ENCODE results near the gene NRK. TPM values are rescaled to one million over a fixed set of nuclear protein-coding genes. Genes with fewer than 3 reads are reported as not detected.
"Not testable (repeated sequence)": the region's sequence is repeated elsewhere in the genome, so short reads cannot be mapped to it uniquely, and the experiment has no call there.

The NRK gene
- total RNA-seq, 1 donor from 2014 or later: 0.26 TPM

GRCh38 chrX:105829011-105829410 is 6.7 kb downstream of the NRK start:
- H3K4me3 Mint-ChIP-seq: no peak overlapping the region
- H3K9me3 Mint-ChIP-seq: peaks cover 4% of the 10 kb centered on the region
- H3K27ac Mint-ChIP-seq (ENCODE audit: unreplicated experiment): no peak overlapping the region
- no peaks in the 10 kb centered on the region for H3K36me3 Mint-ChIP-seq (ENCODE audit: low read depth)
- DNase-seq (ENCODE audit: low read depth, low spot score): no peak
- H3K4me1 Mint-ChIP-seq: no peaks in the 10 kb centered on the region
- no peak for TF ChIP-seq CTCF (conservative IDR thresholded peaks at IDR 0.05)
- H3K27me3 Mint-ChIP-seq (ENCODE audit: low read depth): peaks cover 9% of the 10 kb centered on the region

GRCh38 chrX:105837232-105837631 is 14.9 kb downstream of the NRK start:
- H3K27ac Mint-ChIP-seq (ENCODE audit: unreplicated experiment): no peak overlapping the region
- TF ChIP-seq CTCF (conservative IDR thresholded peaks at IDR 0.05): no peak
- H3K36me3 Mint-ChIP-seq (ENCODE audit: low read depth): no peaks in the 10 kb centered on the region
- H3K4me1 Mint-ChIP-seq: no peaks in the 10 kb centered on the region
- no peaks in the 10 kb centered on the region for H3K9me3 Mint-ChIP-seq
- DNase-seq (ENCODE audit: low read depth, low spot score): no peak
- no peaks in the 10 kb centered on the region for H3K27me3 Mint-ChIP-seq (ENCODE audit: low read depth)
- H3K4me3 Mint-ChIP-seq: no peak overlapping the region

GRCh38 chrX:105845631-105846030 is 23.3 kb downstream of the NRK start:
- H3K36me3 Mint-ChIP-seq (ENCODE audit: low read depth): no peaks in the 10 kb centered on the region
- no peak overlapping the region for H3K4me3 Mint-ChIP-seq
- DNase-seq (ENCODE audit: low read depth, low spot score): no peak
- H3K27ac Mint-ChIP-seq (ENCODE audit: unreplicated experiment): no peak overlapping the region
- H3K4me1 Mint-ChIP-seq: no peaks in the 10 kb centered on the region
- no peak for TF ChIP-seq CTCF (conservative IDR thresholded peaks at IDR 0.05)
- H3K9me3 Mint-ChIP-seq: peaks cover 2% of the 10 kb centered on the region
- H3K27me3 Mint-ChIP-seq (ENCODE audit: low read depth): no peaks in the 10 kb centered on the region

- not testable (repeated sequence) for H3K36me3 Mint-ChIP-seq (ENCODE audit: low read depth); H3K27me3 Mint-ChIP-seq (ENCODE audit: low read depth); H3K27ac Mint-ChIP-seq (ENCODE audit: unreplicated experiment); DNase-seq (ENCODE audit: low read depth, low spot score); H3K4me3 Mint-ChIP-seq; H3K9me3 Mint-ChIP-seq; H3K4me1 Mint-ChIP-seq
These were observed 27.8 kb downstream of the NRK start for GRCh38 chrX:105850100-105850499.

- Mint-ChIP-seq H3K27ac (ENCODE audit: unreplicated experiment) (no peak overlapping the region), H3K9me3 (peaks cover 3% of the 10 kb centered on the region), H3K4me1 (no peaks in the 10 kb centered on the region), H3K4me3 (no peak overlapping the region), H3K27me3 (ENCODE audit: low read depth) (no peaks in the 10 kb centered on the region), H3K36me3 (ENCODE audit: low read depth) (no peaks in the 10 kb centered on the region)
- DNase-seq (ENCODE audit: low read depth, low spot score): no peak
- no peak for TF ChIP-seq CTCF (conservative IDR thresholded peaks at IDR 0.05)
These were observed 43.4 kb downstream of the NRK start for GRCh38 chrX:105865709-105866108.

- H3K4me1 Mint-ChIP-seq: no peaks in the 10 kb centered on the region
- TF ChIP-seq CTCF (conservative IDR thresholded peaks at IDR 0.05): no peak
- H3K27ac Mint-ChIP-seq (ENCODE audit: unreplicated experiment): no peak overlapping the region
- no peaks in the 10 kb centered on the region for H3K36me3 Mint-ChIP-seq (ENCODE audit: low read depth)
- H3K4me3 Mint-ChIP-seq: no peak overlapping the region
- DNase-seq (ENCODE audit: low read depth, low spot score): no peak
- H3K9me3 Mint-ChIP-seq: peaks cover 12% of the 10 kb centered on the region
- no peaks in the 10 kb centered on the region for H3K27me3 Mint-ChIP-seq (ENCODE audit: low read depth)
These were observed 47.4 kb downstream of the NRK start for GRCh38 chrX:105869701-105870100.
